ENCODE data around the gene SH3YL1.

The SH3YL1 gene

GRCh38 chr2:263774-264492, at the start of gene SH3YL1:
SH3YL1 (minus strand) TSS chr2:264032; CDS start chr2:263984, 48 bp downstream.
- DNase-seq, result no peak

- no peak for DNase-seq
Measured at GRCh38 chr2:310994-311393, 47.2 kb upstream of the SH3YL1 start.

- no peak for DNase-seq
Measured at GRCh38 chr2:309954-310510, 46.2 kb upstream of the SH3YL1 start.

GRCh38 chr2:309148-309953, 45.5 kb upstream of the SH3YL1 start:
- DNase-seq, result no peak

- DNase-seq, result no peak
Measured at GRCh38 chr2:305366-305765, 41.5 kb upstream of the SH3YL1 start.

GRCh38 chr2:296354-296753, 32.5 kb upstream of the SH3YL1 start:
- DNase-seq, result no peak

- DNase-seq, result no peak
Measured at GRCh38 chr2:295090-295489, 31.3 kb upstream of the SH3YL1 start.

GRCh38 chr2:290090-290722, 26.4 kb upstream of the SH3YL1 start:
- no peak for DNase-seq

- DNase-seq, result no peak
Measured at GRCh38 chr2:289362-290089, 25.7 kb upstream of the SH3YL1 start.

- no peak for DNase-seq
Measured at GRCh38 chr2:288758-289361, 25.0 kb upstream of the SH3YL1 start.

GRCh38 chr2:287911-288757, 24.3 kb upstream of the SH3YL1 start, which contains the start of gene ALKAL2:
ALKAL2 (minus strand) TSS chr2:288091; CDS start chr2:287835, 256 bp downstream.
- DNase-seq, result no peak

- DNase-seq, result no peak
Measured at GRCh38 chr2:287471-287885, 23.6 kb upstream of the SH3YL1 start.

- no peak for DNase-seq
Measured at GRCh38 chr2:286774-287392, 23.1 kb upstream of the SH3YL1 start.

GRCh38 chr2:286035-286434, 22.2 kb upstream of the SH3YL1 start:
- DNase-seq, result no peak

- DNase-seq, result no peak
Measured at GRCh38 chr2:285531-285930, 21.7 kb upstream of the SH3YL1 start.

GRCh38 chr2:284896-285492, 21.2 kb upstream of the SH3YL1 start:
- DNase-seq, result no peak

GRCh38 chr2:283996-284794, 20.4 kb upstream of the SH3YL1 start:
- DNase-seq, result no peak

GRCh38 chr2:282371-283263, 18.8 kb upstream of the SH3YL1 start:
- no peak for DNase-seq

Data from NCI-H187 treated with DMSO at 0.1 percent for 48 hours (cell line).